ENCODE data around the gene GOT2. TPM values are rescaled to one million over a fixed set of nuclear protein-coding genes. Genes with fewer than 3 reads are reported as not detected.

The GOT2 gene
- 67.9 and 69.4 TPM in 2 replicates for total RNA-seq

GRCh38 chr16:58733671-58734458, at the start of gene GOT2:
Gene GOT2 (minus strand): TSS chr16:58734316. CDS start chr16:58734228, 88 bp downstream.

GRCh38 chr16:58684354-58685083, 49.6 kb downstream of the GOT2 start, which contains the start of gene SLC38A7:
Gene SLC38A7 (minus strand): TSS chr16:58684770. CDS start chr16:58680126, 4,644 bp downstream.

Small RNA genes within 50 kb of the gene (small RNA-seq; reads per million reads assigned to genes)
- gene RN7SL143P (not detected), gene RNU6-1155P (not detected)

Other genes starting within 250 kb of the GOT2 start
- gene NDRG4, start 234.2 kb downstream of the GOT2 start, total RNA-seq, result 63.3 and 127 TPM in 2 replicates
- gene SETD6, start 218.8 kb downstream of the GOT2 start, total RNA-seq, result 7.6 and 11.4 TPM in 2 replicates
- 147 and 168 TPM in 2 replicates for gene CNOT1, start 104.5 kb downstream of the GOT2 start, total RNA-seq
- 34.9 and 38.8 TPM in 2 replicates for gene SLC38A7, start 49.5 kb downstream of the GOT2 start, total RNA-seq

Measured in vein endothelial cell (primary cell).